Measurements from ENCODE around the gene SIGLEC10.
"Not testable (repeated sequence)": the region's sequence is repeated elsewhere in the genome, so short reads cannot be mapped to it uniquely, and the experiment has no call there.

The SIGLEC10 gene

DNA sequence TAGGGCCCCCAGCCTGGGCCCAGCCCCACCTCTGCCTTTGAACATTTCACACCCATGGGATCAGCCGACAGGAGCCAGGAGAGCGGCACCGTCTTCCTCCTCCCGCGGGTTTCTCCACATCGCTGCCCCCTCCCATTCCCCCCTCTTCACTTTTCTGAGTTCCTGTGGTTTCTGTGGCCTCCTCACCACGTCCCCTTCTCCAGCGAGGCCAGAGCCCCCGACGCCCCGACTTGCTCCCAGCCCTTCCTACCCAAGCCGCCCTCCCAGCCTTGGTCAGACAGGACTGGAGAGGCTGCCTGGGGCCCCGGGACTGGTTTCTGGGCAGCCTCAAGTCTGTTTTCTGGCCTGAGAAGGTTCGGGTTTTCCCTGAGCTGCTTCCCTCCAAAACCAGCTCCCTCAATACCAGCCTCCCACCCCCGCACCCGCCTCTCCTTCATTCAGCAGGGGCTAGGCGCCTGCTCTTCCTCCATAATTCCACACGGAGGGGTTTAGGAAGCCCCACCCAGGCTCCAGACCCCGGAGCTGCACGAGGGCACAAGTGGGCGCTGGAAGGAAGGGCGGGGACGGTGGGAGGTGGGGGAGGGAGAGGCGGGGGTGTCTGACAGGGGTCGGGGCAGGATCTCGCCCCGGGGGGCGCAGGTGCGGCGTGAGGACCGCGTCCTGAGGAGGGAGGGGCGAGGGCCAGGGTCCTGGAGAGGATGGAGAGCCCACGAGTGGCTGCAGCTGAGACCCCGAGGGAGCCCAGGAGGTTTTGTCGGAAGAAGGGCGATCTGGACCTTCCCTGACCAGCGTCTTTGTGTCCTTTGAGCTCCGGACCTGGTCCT is 4.0 kb upstream of the SIGLEC10 start:
- H4K20me1 ChIP-seq (ENCODE audit: control insufficient read depth, insufficient read depth, low read depth, low read length), result no peaks in the 10 kb centered on the region
- H3K36me3 ChIP-seq (ENCODE audit: control insufficient read depth, low read length), result no peaks in the 10 kb centered on the region
- H3K27me3 ChIP-seq (ENCODE audit: control insufficient read depth, low read length), result no peaks in the 10 kb centered on the region
- H3K27ac ChIP-seq (ENCODE audit: low read depth, low read length), result no peak overlapping the region
- H3K9me3 ChIP-seq (ENCODE audit: control insufficient read depth, insufficient read depth, low read length), result no peaks in the 10 kb centered on the region
- peaks cover 22% of the 10 kb centered on the region for H3K4me1 ChIP-seq (ENCODE audit: control insufficient read depth, low read length)
- no peak overlapping the region for H3K4me3 ChIP-seq (ENCODE audit: low read length)
- no peaks in the 10 kb centered on the region for H3K9me2 ChIP-seq (replicated peaks; ENCODE audit: control insufficient read depth, low read length)
- no peaks in the 10 kb centered on the region for H3F3A ChIP-seq (ENCODE audit: control insufficient read depth, insufficient read depth)
- no peak overlapping the region for H3K4me2 ChIP-seq (ENCODE audit: low read length)
- TF ChIP-seq CTCF (IDR thresholded peaks at IDR 0.05; ENCODE audit: low read depth, low read length, poor library complexity, severe bottlenecking) (no peak), EZH2phosphoT487 (IDR thresholded peaks at IDR 0.05; ENCODE audit: borderline replicate concordance, low read length) (no peak)
- peaks cover 5% of the 10 kb centered on the region; the same call in 1 of the 2 replicates for H3K79me2 ChIP-seq (ENCODE audit: control insufficient read depth, low read length)

DNA sequence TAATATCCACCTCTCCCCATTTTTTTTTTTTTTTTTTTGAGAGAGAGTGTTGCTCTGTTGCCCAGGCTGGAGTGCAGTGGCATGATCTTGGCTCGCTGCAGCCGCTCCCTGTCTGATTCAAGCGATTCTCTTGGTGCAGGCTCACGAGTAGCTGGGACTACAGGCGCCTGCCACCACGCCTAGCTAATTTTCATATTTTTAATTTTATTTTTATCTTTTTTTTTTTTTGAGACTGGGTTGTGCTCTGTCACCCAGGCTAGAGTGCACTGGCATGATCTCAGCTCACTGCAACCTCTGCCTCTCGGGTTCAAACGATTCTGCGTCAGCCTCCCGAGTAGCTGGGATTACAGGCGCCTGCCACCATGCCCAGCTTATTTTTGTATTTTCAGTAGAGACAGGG is 3.1 kb upstream of the SIGLEC10 start:
- peaks cover 26% of the 10 kb centered on the region for H3K4me1 ChIP-seq (ENCODE audit: control insufficient read depth, low read length)
- H3K4me3 ChIP-seq (ENCODE audit: low read length); H3K4me2 ChIP-seq (ENCODE audit: low read length); H3K79me2 ChIP-seq (ENCODE audit: control insufficient read depth, low read length); H3K27me3 ChIP-seq (ENCODE audit: control insufficient read depth, low read length); H3K27ac ChIP-seq (ENCODE audit: low read depth, low read length); H4K20me1 ChIP-seq (ENCODE audit: control insufficient read depth, insufficient read depth, low read depth, low read length); H3K9me3 ChIP-seq (ENCODE audit: control insufficient read depth, insufficient read depth, low read length); H3K9me2 ChIP-seq (replicated peaks; ENCODE audit: control insufficient read depth, low read length); H3K36me3 ChIP-seq (ENCODE audit: control insufficient read depth, low read length); H3F3A ChIP-seq (ENCODE audit: control insufficient read depth, insufficient read depth): not testable (repeated sequence)

DNA sequence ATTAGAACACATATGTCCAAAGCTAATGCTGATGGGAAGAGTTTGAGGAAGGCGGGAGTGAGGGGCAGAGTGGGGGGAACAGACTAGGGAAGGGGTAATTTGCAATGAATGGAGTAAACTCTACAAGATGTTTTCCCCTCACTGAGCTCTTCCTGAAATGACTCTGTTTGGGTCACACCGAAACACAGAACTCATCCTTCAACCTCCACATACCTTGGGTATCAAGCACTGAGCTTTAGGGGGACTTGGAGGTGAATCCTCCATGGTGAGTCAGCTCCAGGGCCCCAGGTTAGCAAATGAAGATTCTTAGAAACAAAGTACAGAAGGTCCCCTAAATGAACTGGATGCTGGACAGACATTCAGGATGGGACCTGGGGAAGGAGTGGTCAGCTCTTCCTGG is 1.3 kb upstream of the SIGLEC10 start:
- no peak overlapping the region for H3K4me2 ChIP-seq (ENCODE audit: low read length)

More for the DNA sequence above, 1.3 kb upstream of the SIGLEC10 start:
- H4K20me1 ChIP-seq (ENCODE audit: control insufficient read depth, insufficient read depth, low read depth, low read length), result no peaks in the 10 kb centered on the region
- no peak overlapping the region for H3K4me3 ChIP-seq (ENCODE audit: low read length)
- H3K9me3 ChIP-seq (ENCODE audit: control insufficient read depth, insufficient read depth, low read length), result no peaks in the 10 kb centered on the region
- no peak overlapping the region for H3K27ac ChIP-seq (ENCODE audit: low read depth, low read length)
- no peaks in the 10 kb centered on the region for H3K9me2 ChIP-seq (replicated peaks; ENCODE audit: control insufficient read depth, low read length)
- H3K79me2 ChIP-seq (ENCODE audit: control insufficient read depth, low read length), result peaks cover 6% of the 10 kb centered on the region; the same call in 1 of the 2 replicates
- H3K36me3 ChIP-seq (ENCODE audit: control insufficient read depth, low read length), result no peaks in the 10 kb centered on the region
- peaks cover 26% of the 10 kb centered on the region for H3K4me1 ChIP-seq (ENCODE audit: control insufficient read depth, low read length)
- H3K27me3 ChIP-seq (ENCODE audit: control insufficient read depth, low read length), result no peaks in the 10 kb centered on the region
- no peaks in the 10 kb centered on the region for H3F3A ChIP-seq (ENCODE audit: control insufficient read depth, insufficient read depth)
- no peak for TF ChIP-seq CTCF (IDR thresholded peaks at IDR 0.05; ENCODE audit: low read depth, low read length, poor library complexity, severe bottlenecking)
- TF ChIP-seq EZH2phosphoT487 (IDR thresholded peaks at IDR 0.05; ENCODE audit: borderline replicate concordance, low read length), result no peak
